GM19468 (cell line): Measurements from ENCODE around the gene TMEM170B.

Experiments
- ATAC-seq: cut with Tn5 transposase; IDR thresholded peaks from one replicate; pipeline ENCODE4 v1.9.1; 2021; ENCODE audit warnings: mild to moderate bottlenecking, moderate library complexity, moderate number of reproducible peaks; ENCODE audit not compliant: unreplicated experiment; ENCODE audit errors: extremely low read depth

The TMEM170B gene

GRCh38 chr6:11609324-11610071, 71.9 kb downstream of the TMEM170B start:
- ATAC-seq = no peak

- no peak for ATAC-seq
Measured at GRCh38 chr6:11613336-11613735, 75.8 kb downstream of the TMEM170B start.

- ATAC-seq = no peak
Measured at GRCh38 chr6:11613858-11614257, 76.3 kb downstream of the TMEM170B start.

- no peak for ATAC-seq
Measured at GRCh38 chr6:11614534-11615213, 77.1 kb downstream of the TMEM170B start.

GRCh38 chr6:11615214-11615602, 77.7 kb downstream of the TMEM170B start:
- ATAC-seq = no peak

GRCh38 chr6:11616200-11616611, 78.7 kb downstream of the TMEM170B start:
- ATAC-seq = no peak

GRCh38 chr6:11618533-11618932, 81.0 kb downstream of the TMEM170B start:
- ATAC-seq = no peak

GRCh38 chr6:11621119-11621518, 83.6 kb downstream of the TMEM170B start:
- ATAC-seq = no peak

GRCh38 chr6:11622156-11622555, 84.6 kb downstream of the TMEM170B start:
- ATAC-seq = no peak

GRCh38 chr6:11623272-11623671, 85.7 kb downstream of the TMEM170B start:
- no peak for ATAC-seq

GRCh38 chr6:11625302-11625701, 87.8 kb downstream of the TMEM170B start:
- ATAC-seq = no peak

GRCh38 chr6:11626356-11626755, 88.8 kb downstream of the TMEM170B start:
- no peak for ATAC-seq

GRCh38 chr6:11628562-11628961, 91.0 kb downstream of the TMEM170B start:
- no peak for ATAC-seq

- ATAC-seq = no peak
Measured at GRCh38 chr6:11631008-11631407, 93.5 kb downstream of the TMEM170B start.

GRCh38 chr6:11631539-11631938, 94.0 kb downstream of the TMEM170B start:
- no peak for ATAC-seq

- ATAC-seq = no peak
Measured at GRCh38 chr6:11632231-11632630, 94.7 kb downstream of the TMEM170B start.

- no peak for ATAC-seq
Measured at GRCh38 chr6:11632795-11633511, 95.4 kb downstream of the TMEM170B start.
